Eye (tissue), 1 donor: Measurements from ENCODE around the gene FAM162A.
A peak's percentile ranks its signal among the peaks of the same experiment; 100 is the strongest.
"Not testable (repeated sequence)": the region's sequence is repeated elsewhere in the genome, so short reads cannot be mapped to it uniquely, and the experiment has no call there.

Source experiments
- DNase-seq: peaks from one replicate; pipeline ENCODE4 v3.0.0-alpha.2; 2015

The FAM162A gene

DNA sequence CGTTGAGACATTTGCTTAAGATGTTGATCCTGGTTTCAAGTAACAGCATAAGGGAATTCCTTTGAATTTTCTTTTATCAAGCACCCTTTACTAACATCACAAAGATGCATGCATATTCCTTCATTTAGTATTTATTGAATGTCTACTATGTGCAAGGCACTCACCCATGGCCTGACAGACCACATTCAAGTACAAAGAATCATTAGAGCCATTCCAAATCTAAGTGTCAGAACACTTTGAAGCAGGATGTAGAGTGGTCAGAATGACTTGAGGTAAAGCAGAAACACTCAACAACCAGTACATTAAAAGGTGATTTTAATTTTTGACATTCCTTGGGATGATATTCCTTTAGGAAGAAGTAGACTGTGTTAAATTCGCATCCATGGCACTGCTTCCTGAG lies 37.9 kb downstream of the FAM162A start:
- no peak for DNase-seq

DNA sequence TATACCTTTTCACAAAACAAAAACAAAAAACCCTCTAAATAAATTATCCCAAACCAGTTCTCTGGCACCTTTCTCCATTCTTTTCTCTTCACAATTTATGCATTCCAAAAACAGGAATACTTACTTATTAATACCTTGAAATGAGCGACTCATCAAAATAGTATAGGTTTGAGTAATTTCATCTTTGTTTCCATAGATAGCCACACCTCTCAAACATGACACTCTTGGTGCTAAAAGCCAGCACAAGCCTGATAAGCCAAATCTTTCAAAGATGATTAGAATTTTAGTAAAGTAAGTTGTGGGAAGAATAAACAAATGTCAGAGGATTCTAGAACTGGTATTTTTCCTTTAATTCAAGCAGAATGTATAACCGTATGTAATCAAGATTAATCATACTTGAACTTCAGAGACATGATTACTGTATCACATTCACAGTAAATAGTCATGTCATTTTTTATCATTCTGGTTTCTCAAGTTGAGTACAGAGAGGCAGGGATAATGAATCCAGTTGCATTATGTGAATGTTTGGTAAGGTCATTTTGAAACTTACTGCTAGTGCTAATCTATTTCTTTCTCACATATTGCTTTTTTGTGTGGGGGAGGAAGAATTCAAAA lies 44.0 kb downstream of the FAM162A start:
- DNase-seq: no peak

- no peak for DNase-seq
These were observed 46.4 kb downstream of the FAM162A start for GRCh38 chr3:122430371-122430770.

DNA sequence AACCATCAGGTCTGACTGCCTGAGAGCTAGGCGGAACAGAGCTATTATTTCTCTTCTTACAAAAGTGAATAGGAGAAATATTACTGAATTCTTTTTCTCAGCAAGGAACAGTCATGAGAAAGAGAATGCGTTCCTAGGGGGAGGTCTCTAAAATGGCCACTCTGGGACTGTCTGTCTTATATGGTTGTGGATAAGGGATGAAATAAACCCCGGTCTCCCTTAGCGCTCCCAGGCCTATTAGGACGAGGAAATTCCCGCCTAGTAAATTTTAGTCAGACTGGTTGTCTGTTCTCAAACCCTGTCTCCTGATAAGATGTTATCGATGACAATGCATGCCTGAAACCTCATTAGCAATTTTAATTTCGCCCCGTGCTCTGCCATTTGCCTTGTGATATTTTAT lies 52.0 kb downstream of the FAM162A start:
- DNase-seq: no peak

GRCh38 chr3:122443090-122443489 lies 59.1 kb downstream of the FAM162A start:
- DNase-seq: no peak

DNA sequence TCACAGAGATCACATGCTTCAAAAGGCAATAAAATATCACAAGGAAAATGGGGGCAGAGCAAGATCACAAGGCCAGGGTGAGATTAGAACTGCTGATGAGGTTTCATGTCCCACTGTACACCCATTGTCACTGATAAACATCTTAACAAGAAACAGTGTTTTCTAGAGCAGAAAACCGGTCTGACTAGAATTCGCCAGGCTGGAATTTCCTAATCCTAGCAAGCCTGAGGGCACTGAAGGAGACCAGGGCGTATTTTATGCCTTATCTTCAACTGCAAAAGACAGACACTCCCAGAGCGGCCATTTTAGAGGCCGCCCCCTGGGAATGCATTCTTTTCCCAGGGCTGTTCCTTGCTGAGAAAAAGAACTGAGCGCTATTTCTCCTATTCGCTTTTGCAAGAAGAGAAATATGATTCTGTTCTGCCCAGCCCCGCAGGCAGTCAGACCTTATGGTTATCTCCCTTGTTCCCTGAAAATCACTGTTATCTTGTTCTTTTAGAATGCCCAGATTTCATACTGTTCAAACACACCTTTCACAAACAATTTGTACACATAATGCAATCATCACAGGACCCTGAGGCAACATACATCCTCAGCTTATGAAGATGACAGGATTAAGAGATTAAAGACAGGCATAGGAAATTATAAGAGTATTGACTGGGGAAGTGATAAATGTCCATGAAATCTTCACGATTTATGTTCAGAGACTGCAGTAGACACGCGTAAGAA lies 59.9 kb downstream of the FAM162A start:
- DNase-seq: not testable (repeated sequence)

- not testable (repeated sequence) for DNase-seq
These were observed 60.5 kb downstream of the FAM162A start for GRCh38 chr3:122444491-122444887.

DNA sequence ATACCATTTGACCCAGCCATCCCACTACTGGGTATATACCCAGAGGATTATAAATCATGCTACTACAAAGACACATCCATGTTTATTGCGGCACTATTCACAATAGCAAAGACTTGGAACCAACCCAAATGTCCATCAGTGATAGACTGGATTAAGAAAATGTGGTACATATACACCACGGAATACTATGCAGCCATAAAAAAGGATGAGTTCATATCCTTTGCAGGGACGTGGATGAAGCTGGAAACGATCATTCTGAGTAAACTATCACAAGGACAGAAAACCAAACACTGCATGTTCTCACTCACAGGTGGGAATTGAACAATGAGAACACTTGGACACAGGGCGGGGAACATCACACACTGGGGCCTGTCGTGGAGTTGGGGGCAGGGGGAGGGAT lies 64.2 kb downstream of the FAM162A start:
- not testable (repeated sequence) for DNase-seq

DNA sequence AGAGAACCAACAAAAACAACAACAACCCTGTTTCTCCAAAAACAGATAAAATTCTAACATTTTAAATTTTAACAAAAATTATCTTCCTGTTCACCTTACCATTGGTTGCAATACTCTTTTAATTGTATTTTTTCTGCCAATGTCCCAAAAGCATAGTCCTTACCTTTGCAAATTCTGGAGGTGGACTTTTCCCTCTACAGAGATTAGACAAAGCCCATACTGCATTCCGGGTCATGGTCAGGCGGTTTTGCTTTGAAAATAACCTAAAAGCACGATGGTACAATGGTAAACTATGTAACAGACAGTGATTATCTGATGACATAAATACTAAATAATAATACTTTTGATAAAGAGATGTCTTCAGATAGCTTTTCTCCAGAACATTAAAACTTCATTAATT lies 67.4 kb downstream of the FAM162A start:
- DNase-seq: no peak

- DNase-seq: no peak
These were observed 72.1 kb downstream of the FAM162A start for GRCh38 chr3:122456074-122456473.

DNA sequence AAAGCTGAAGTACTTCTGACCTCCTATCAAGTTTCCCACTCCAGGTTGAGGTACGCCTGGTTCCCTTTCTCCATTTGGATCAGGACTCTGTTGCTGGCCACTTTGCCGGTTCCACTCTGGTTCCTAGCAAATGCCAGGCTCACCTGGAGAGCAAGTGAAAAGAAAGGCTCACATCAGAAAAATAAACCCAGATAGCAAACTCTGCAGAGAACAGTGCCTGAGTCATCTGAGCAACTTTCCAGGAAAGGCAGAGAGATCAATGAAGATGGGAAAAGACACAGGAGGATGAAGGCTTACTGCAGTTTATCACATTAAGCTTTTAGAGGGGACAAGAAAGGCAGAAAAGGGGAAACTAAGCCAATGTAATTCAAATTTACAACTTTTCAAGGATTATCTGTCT lies 73.7 kb downstream of the FAM162A start:
- DNase-seq: no peak

- peak; percentile 30 for DNase-seq
These were observed 75.0 kb downstream of the FAM162A start for GRCh38 chr3:122458992-122459391.

DNA sequence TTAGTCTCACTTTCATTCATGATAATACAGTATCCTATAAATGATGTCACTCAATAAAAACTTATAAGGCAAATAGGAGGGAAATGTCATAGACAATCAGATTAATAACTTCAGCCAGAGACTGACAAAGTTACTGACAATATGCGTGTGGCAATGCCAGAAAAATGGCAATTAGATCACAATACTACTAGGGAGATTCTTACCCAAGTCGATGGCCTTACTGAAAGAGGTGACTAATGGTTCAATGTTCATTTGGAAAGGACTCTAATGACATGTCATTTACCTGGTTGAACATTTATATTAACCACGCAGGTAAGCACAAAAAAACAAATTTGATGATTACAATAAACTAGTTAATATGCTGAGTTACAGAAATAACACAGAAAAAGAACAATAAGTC lies 77.8 kb downstream of the FAM162A start:
- no peak for DNase-seq
